Measurements from ENCODE around the gene IL9. TPM values are rescaled to one million over a fixed set of nuclear protein-coding genes. Genes with fewer than 3 reads are reported as not detected.

The IL9 gene
- total RNA-seq, 1 donor from 2014 or later, result not detected

GRCh38 chr5:135920199-135920598, 24.6 kb upstream of the IL9 start:
- intact Hi-C loops (cut with micrococcal nuclease), result no loop called here
- no peak overlapping the region for H3K4me3 Mint-ChIP-seq
- H3K36me3 Mint-ChIP-seq (ENCODE audit: low read depth), result no peaks in the 10 kb centered on the region

GRCh38 chr5:135916638-135917263, 21.1 kb upstream of the IL9 start:
- DNase-seq (no peak), ATAC-seq (ENCODE audit: low read depth) (no peak)
- H3K9me3 Mint-ChIP-seq, result no peaks in the 10 kb centered on the region
- peaks cover 29% of the 10 kb centered on the region for H3K27me3 Mint-ChIP-seq
- no peak overlapping the region for H3K27ac Mint-ChIP-seq
- no peak for TF ChIP-seq CTCF (IDR thresholded peaks at IDR 0.05)
- H3K4me1 Mint-ChIP-seq, result no peaks in the 10 kb centered on the region
- ChIA-PET POLR2A (no interaction called here), CTCF (no interaction called here)
- H3K36me3 Mint-ChIP-seq (ENCODE audit: low read depth), result no peaks in the 10 kb centered on the region
- no peak overlapping the region for H3K4me3 Mint-ChIP-seq
- intact Hi-C loops (cut with micrococcal nuclease), result no loop called here

More at GRCh38 chr5:135920199-135920598, 24.6 kb upstream of the IL9 start:
- no peak for TF ChIP-seq CTCF (IDR thresholded peaks at IDR 0.05)
- Mint-ChIP-seq H3K27me3 (peaks cover 21% of the 10 kb centered on the region), H3K27ac (no peak overlapping the region), H3K4me1 (no peaks in the 10 kb centered on the region), H3K9me3 (no peaks in the 10 kb centered on the region)
- DNase-seq, result no peak
- ATAC-seq (ENCODE audit: low read depth), result no peak
- ChIA-PET CTCF (no interaction called here), POLR2A (no interaction called here)

- Mint-ChIP-seq H3K27me3 (peaks cover 37% of the 10 kb centered on the region), H3K36me3 (ENCODE audit: low read depth) (no peaks in the 10 kb centered on the region), H3K9me3 (no peaks in the 10 kb centered on the region), H3K4me1 (no peaks in the 10 kb centered on the region), H3K27ac (no peak overlapping the region), H3K4me3 (no peak overlapping the region)
- DNase-seq, result no peak
- ChIA-PET POLR2A (no interaction called here), CTCF (no interaction called here)
- ATAC-seq (ENCODE audit: low read depth), result no peak
- TF ChIP-seq CTCF (IDR thresholded peaks at IDR 0.05), result no peak
- intact Hi-C loops (cut with micrococcal nuclease), result no loop called here
Measured at GRCh38 chr5:135915466-135916001, 19.9 kb upstream of the IL9 start.

GRCh38 chr5:135913713-135914626, 18.3 kb upstream of the IL9 start:
- POLR2A ChIA-PET, result no interaction called here
- ATAC-seq (ENCODE audit: low read depth), result no peak
- H3K27me3 Mint-ChIP-seq, result peaks cover 43% of the 10 kb centered on the region
- no peak for TF ChIP-seq CTCF (IDR thresholded peaks at IDR 0.05)
- H3K27ac Mint-ChIP-seq, result no peak overlapping the region
- intact Hi-C loops (cut with micrococcal nuclease), result no loop called here
- H3K9me3 Mint-ChIP-seq, result no peaks in the 10 kb centered on the region
- CTCF ChIA-PET, result no interaction called here
- H3K4me1 Mint-ChIP-seq, result no peaks in the 10 kb centered on the region
- DNase-seq, result no peak
- no peak overlapping the region for H3K4me3 Mint-ChIP-seq
- no peaks in the 10 kb centered on the region for H3K36me3 Mint-ChIP-seq (ENCODE audit: low read depth)

GRCh38 chr5:135905144-135905543, 9.5 kb upstream of the IL9 start:
- Mint-ChIP-seq H3K4me3 (no peak overlapping the region), H3K4me1 (no peaks in the 10 kb centered on the region), H3K9me3 (no peaks in the 10 kb centered on the region), H3K27ac (no peak overlapping the region), H3K27me3 (peaks cover 18% of the 10 kb centered on the region), H3K36me3 (ENCODE audit: low read depth) (no peaks in the 10 kb centered on the region)
- CTCF ChIA-PET, result no interaction called here
- DNase-seq (no peak), ATAC-seq (ENCODE audit: low read depth) (no peak)
- intact Hi-C loops (cut with micrococcal nuclease), result no loop called here
- POLR2A ChIA-PET, result no interaction called here
- no peak for TF ChIP-seq CTCF (IDR thresholded peaks at IDR 0.05)

Measured in activated B cell treated with CpG ODN at 0.5 μM for 24 hours (primary cell).